ENCODE measurements around the gene TCF20. TPM values are rescaled to one million over a fixed set of nuclear protein-coding genes. Genes with fewer than 3 reads are reported as not detected.

Gene TCF20
- polyA plus RNA-seq, 3 donors = 0.67 to 11.1 (median 0.99) TPM

GRCh38 chr22:42248995-42249394 lies 21.5 kb downstream of the TCF20 start:
- no peaks in the 10 kb centered on the region for H3K9me3 Mint-ChIP-seq
- H3K27ac Mint-ChIP-seq = peak overlapping the region in 2 of 7 donors; percentile 53 to 58
- WGBS (ENCODE audit: insufficient coverage) = 83% methylated on average over 1 of the region's 1 CpG
- Histone ChIP-seq H3K27me3 (ENCODE audit: control insufficient read depth in 2 of 2, insufficient read depth in 2 of 2, low read length in 2 of 2) (no peaks in the 10 kb centered on the region), H4K20me1 (ENCODE audit: insufficient read depth, low read length) (peaks cover 98% of the 10 kb centered on the region), H3K36me3 (replicated peaks in 1 of 2; ENCODE audit: control insufficient read depth in 1 of 2, insufficient read depth in 2 of 2, low read length in 2 of 2) (no peaks in the 10 kb centered on the region), H3K4me1 (ENCODE audit: control insufficient read depth in 1 of 2, insufficient read depth in 2 of 2, low read length in 2 of 2) (no peaks in the 10 kb centered on the region), H3K79me2 (ENCODE audit: insufficient read depth, low read length) (peaks cover 79% of the 10 kb centered on the region), H3K4me3 (replicated peaks in 1 of 3; ENCODE audit: low read depth in 2 of 3, low read length in 3 of 3) (no peak overlapping the region), H3K9ac (ENCODE audit: insufficient read depth, low read length, poor library complexity, severe bottlenecking) (no peak overlapping the region), H3K4me2 (replicated peaks; ENCODE audit: extremely low read depth, low read length, poor library complexity, severe bottlenecking) (no peak overlapping the region), H2AFZ (ENCODE audit: insufficient read depth, low read depth, low read length, poor library complexity, severe bottlenecking) (no peak overlapping the region), H3K9me3 (replicated peaks in 1 of 2; ENCODE audit: control insufficient read depth in 1 of 2, insufficient read depth in 1 of 2, low read length in 2 of 2) (no peaks in the 10 kb centered on the region), H3K27ac (ENCODE audit: low read depth in 1 of 2, low read length in 2 of 2) (no peak overlapping the region)
- no peak for TF ChIP-seq CTCF (IDR thresholded peaks at IDR 0.05)
- no peak for DNase-seq
- H3K4me3 Mint-ChIP-seq = no peak overlapping the region
- intact Hi-C loops (cut with micrococcal nuclease) = no loop called here
- H3K36me3 Mint-ChIP-seq = peaks cover 0 to 8% of the 10 kb centered on the region in 2 donors
- no peaks in the 10 kb centered on the region for H3K27me3 Mint-ChIP-seq (ENCODE audit: low read depth in 3 of 3)
- H3K4me1 Mint-ChIP-seq = peaks cover 10% of the 10 kb centered on the region

GRCh38 chr22:42247596-42247995 lies 22.9 kb downstream of the TCF20 start:
- no CpG with 5 or more reads among the region's 3 CpGs for WGBS (ENCODE audit: insufficient coverage)
- no peak for DNase-seq
- Histone ChIP-seq H3K9me3 (replicated peaks in 1 of 2; ENCODE audit: control insufficient read depth in 1 of 2, insufficient read depth in 1 of 2, low read length in 2 of 2) (no peaks in the 10 kb centered on the region), H3K4me2 (replicated peaks; ENCODE audit: extremely low read depth, low read length, poor library complexity, severe bottlenecking) (no peak overlapping the region), H3K79me2 (ENCODE audit: insufficient read depth, low read length) (peaks cover 87% of the 10 kb centered on the region), H3K36me3 (replicated peaks in 1 of 2; ENCODE audit: control insufficient read depth in 1 of 2, insufficient read depth in 2 of 2, low read length in 2 of 2) (no peaks in the 10 kb centered on the region), H3K27ac (ENCODE audit: low read depth in 1 of 2, low read length in 2 of 2) (no peak overlapping the region), H3K4me1 (ENCODE audit: control insufficient read depth in 1 of 2, insufficient read depth in 2 of 2, low read length in 2 of 2) (no peaks in the 10 kb centered on the region), H3K9ac (ENCODE audit: insufficient read depth, low read length, poor library complexity, severe bottlenecking) (no peak overlapping the region), H3K4me3 (replicated peaks in 1 of 3; ENCODE audit: low read depth in 2 of 3, low read length in 3 of 3) (no peak overlapping the region), H4K20me1 (ENCODE audit: insufficient read depth, low read length) (peaks cover 100% of the 10 kb centered on the region), H2AFZ (ENCODE audit: insufficient read depth, low read depth, low read length, poor library complexity, severe bottlenecking) (no peak overlapping the region), H3K27me3 (ENCODE audit: control insufficient read depth in 2 of 2, insufficient read depth in 2 of 2, low read length in 2 of 2) (no peaks in the 10 kb centered on the region)
- Mint-ChIP-seq H3K9me3 (no peaks in the 10 kb centered on the region), H3K4me1 (peaks cover 13% of the 10 kb centered on the region), H3K27me3 (ENCODE audit: low read depth in 3 of 3) (no peaks in the 10 kb centered on the region), H3K4me3 (no peak overlapping the region), H3K36me3 (peaks cover 1 to 10% of the 10 kb centered on the region in 2 donors), H3K27ac (peak overlapping the region in 1 of 7 donors; percentile 61)
- intact Hi-C loops (cut with micrococcal nuclease) = no loop called here
- no peak for TF ChIP-seq CTCF (IDR thresholded peaks at IDR 0.05)
